A673 (cell line): ENCODE results near the gene SMIM10L1. TPM values are rescaled to one million over a fixed set of nuclear protein-coding genes. Genes with fewer than 3 reads are reported as not detected.

Experiments
- BruUV-seq: library from RNA; stranded (reverse); fragments of 400-500 nt; replicated peaks from 2 replicates; lab custom pipeline; 2021; lab: Mats Ljungman, UMichigan
- CTCF ChIA-PET: fragments of 300-600 bp; sonication (Branson Sonifier 250); formaldehyde crosslinking; loops from one replicate; lab custom pipeline; 2022; ENCODE audit warnings: antibody characterized with exemption; lab: Charles Lee
- POLR2A ChIA-PET: fragments of 300-600 bp; sonication (Branson Sonifier 250); formaldehyde crosslinking; loops from one replicate; lab custom pipeline; 2022; ENCODE audit warnings: antibody characterized with exemption; ENCODE audit not compliant: low non-redundant PET; lab: Charles Lee
- DNase-seq: peaks from one replicate; pipeline ENCODE4 v3.0.0-alpha.2; 2015; ENCODE audit warnings: low spot score
- H3K27ac ChIP-seq: fragments of 200-600 bp; sonication (generic); 2 replicates; pipeline ENCODE4 v1.5.1; 2016; ENCODE audit warnings: mixed run types, low read depth, mild to moderate bottlenecking, mixed read lengths, antibody characterized with exemption, low read length; ENCODE audit not compliant: poor library complexity, severe bottlenecking
- H3K27me3 ChIP-seq: fragments of 200-600 bp; sonication (generic); replicated peaks from 2 replicates; pipeline ENCODE4 v1.6.1; 2017; ENCODE audit warnings: mixed run types, low read depth, mild to moderate bottlenecking, mixed read lengths, antibody characterized with exemption, low read length; ENCODE audit not compliant: insufficient read depth, poor library complexity
- H3K36me3 ChIP-seq: fragments of 200-600 bp; sonication (generic); 2 replicates; pipeline ENCODE4 v1.6.1; 2016; ENCODE audit warnings: mixed run types, mild to moderate bottlenecking, mixed read lengths, antibody characterized with exemption, low read length; ENCODE audit not compliant: insufficient read depth, poor library complexity, severe bottlenecking
- H3K4me1 ChIP-seq: fragments of 200-600 bp; sonication (generic); 2 replicates; pipeline ENCODE4 v1.6.1; 2017; ENCODE audit warnings: mixed run types, mild to moderate bottlenecking, mixed read lengths, antibody characterized with exemption, low read length; ENCODE audit not compliant: insufficient read depth, poor library complexity, severe bottlenecking
- H3K4me3 ChIP-seq: fragments of 200-600 bp; sonication (generic); 2 replicates; pipeline ENCODE4 v1.5.1; 2016; ENCODE audit warnings: low read depth, mixed run types, mild to moderate bottlenecking, mixed read lengths, low read length; ENCODE audit not compliant: poor library complexity, severe bottlenecking
- H3K9me3 ChIP-seq: fragments of 200-600 bp; sonication (generic); 2 replicates; pipeline ENCODE4 v1.6.1; 2016; ENCODE audit warnings: mixed run types, low read depth, mild to moderate bottlenecking, mixed read lengths, antibody characterized with exemption, low read length; ENCODE audit not compliant: poor library complexity, severe bottlenecking
- EZH2 ChIP-seq: fragments of 200-600 bp; sonication (generic); IDR thresholded peaks from 2 replicates; pipeline ENCODE4 v1.6.1; 2017; ENCODE audit warnings: borderline replicate concordance, low read depth, mild to moderate bottlenecking, mixed read lengths, antibody characterized with exemption, low read length; ENCODE audit not compliant: poor library complexity, severe bottlenecking
- intact Hi-C: fragments of 100-400 bp; cut with micrococcal nuclease; formaldehyde crosslinking; loops from one replicate; pipeline ENCODE4 v1.10.0; 2022; ENCODE audit not compliant: unreplicated experiment
- total RNA-seq: library from RNA; stranded (reverse); gene quantifications from 2 replicates; pipeline ENCODE4 v1.2.3, GENCODE V29; 2021
- TF ChIP-seq, protein P1 (sequence below): fragments of 300-800, 200-600 bp; sonication (generic); conservative IDR thresholded peaks from 2 replicates; pipeline ENCODE4 v1.5.1; 2017; ENCODE audit warnings: low read depth, mild to moderate bottlenecking, antibody characterized with exemption, low read length, moderate library complexity, mixed read lengths

Gene SMIM10L1
- total RNA-seq, 1 experiment from 2014 or later = 15.7 TPM

- H3K27ac ChIP-seq = no peak overlapping the region
- DNase-seq = no peak
- BruUV-seq = no TSS peak
- ChIA-PET POLR2A (no interaction called here), CTCF (no interaction called here)
- H3K9me3 ChIP-seq = no peaks in the 10 kb centered on the region
- H3K4me3 ChIP-seq = no peak overlapping the region
- TF ChIP-seq, protein P1, sequence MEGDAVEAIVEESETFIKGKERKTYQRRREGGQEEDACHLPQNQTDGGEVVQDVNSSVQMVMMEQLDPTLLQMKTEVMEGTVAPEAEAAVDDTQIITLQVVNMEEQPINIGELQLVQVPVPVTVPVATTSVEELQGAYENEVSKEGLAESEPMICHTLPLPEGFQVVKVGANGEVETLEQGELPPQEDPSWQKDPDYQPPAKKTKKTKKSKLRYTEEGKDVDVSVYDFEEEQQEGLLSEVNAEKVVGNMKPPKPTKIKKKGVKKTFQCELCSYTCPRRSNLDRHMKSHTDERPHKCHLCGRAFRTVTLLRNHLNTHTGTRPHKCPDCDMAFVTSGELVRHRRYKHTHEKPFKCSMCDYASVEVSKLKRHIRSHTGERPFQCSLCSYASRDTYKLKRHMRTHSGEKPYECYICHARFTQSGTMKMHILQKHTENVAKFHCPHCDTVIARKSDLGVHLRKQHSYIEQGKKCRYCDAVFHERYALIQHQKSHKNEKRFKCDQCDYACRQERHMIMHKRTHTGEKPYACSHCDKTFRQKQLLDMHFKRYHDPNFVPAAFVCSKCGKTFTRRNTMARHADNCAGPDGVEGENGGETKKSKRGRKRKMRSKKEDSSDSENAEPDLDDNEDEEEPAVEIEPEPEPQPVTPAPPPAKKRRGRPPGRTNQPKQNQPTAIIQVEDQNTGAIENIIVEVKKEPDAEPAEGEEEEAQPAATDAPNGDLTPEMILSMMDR = no peak
- no peak for TF ChIP-seq EZH2
- intact Hi-C loops = no loop called here
- peaks cover 19% of the 10 kb centered on the region for H3K4me1 ChIP-seq
- H3K27me3 ChIP-seq = no peaks in the 10 kb centered on the region
- no peaks in the 10 kb centered on the region for H3K36me3 ChIP-seq
Observed at GRCh38 chr12:11204173-11204572, 33.2 kb downstream of the SMIM10L1 start.

DNA sequence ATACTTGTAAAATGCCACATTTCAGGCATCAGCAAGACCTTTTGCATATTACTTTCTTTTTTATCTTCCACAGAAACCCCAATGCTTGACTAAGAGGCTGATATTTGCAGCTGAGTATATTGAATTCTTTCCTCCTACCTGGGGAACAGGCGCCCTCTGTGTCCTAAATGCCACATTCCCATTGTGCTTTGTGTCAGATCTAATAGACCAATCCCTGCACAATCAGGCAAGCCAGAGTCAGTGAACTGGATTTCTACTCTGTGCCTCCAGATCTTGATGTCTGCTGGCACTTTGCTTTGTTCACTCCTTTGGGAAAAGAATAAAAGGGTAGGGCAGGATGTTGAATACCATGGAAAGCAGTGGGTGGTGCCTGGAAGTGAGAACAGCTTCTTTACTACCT is 38.1 kb downstream of the SMIM10L1 start:
- no peak for DNase-seq
- Histone ChIP-seq H3K27me3 (no peaks in the 10 kb centered on the region), H3K4me3 (no peak overlapping the region), H3K9me3 (no peaks in the 10 kb centered on the region), H3K4me1 (peaks cover 11% of the 10 kb centered on the region), H3K27ac (no peak overlapping the region), H3K36me3 (no peaks in the 10 kb centered on the region)
- TF ChIP-seq, protein P1 = no peak
- TF ChIP-seq EZH2 = no peak
- ChIA-PET POLR2A (no interaction called here), CTCF (interaction anchor here (2.1 kb wide), 1 partner anchor 10 kb away, joined by 6 read pairs; no protein-coding TSS in a partner anchor)
- BruUV-seq = no TSS peak
- intact Hi-C loops = no loop called here

Other genes with a start within 250 kb of the SMIM10L1 start
- gene PRH2, start 242.0 kb upstream of the SMIM10L1 start, total RNA-seq = not detected in 2 replicates
- gene TAS2R14, start 231.9 kb upstream of the SMIM10L1 start, total RNA-seq = 3.4 and 3.6 TPM in 2 replicates
- 1.6 and 2.7 TPM in 2 replicates for gene TAS2R50, start 184.3 kb upstream of the SMIM10L1 start, total RNA-seq
- 2.7 and 3.0 TPM in 2 replicates for gene TAS2R20, start 172.9 kb upstream of the SMIM10L1 start, total RNA-seq
- 4.8 and 5.2 TPM in 2 replicates for gene TAS2R19, start 148.6 kb upstream of the SMIM10L1 start, total RNA-seq
- 4.4 and 5.2 TPM in 2 replicates for gene TAS2R31, start 139.8 kb upstream of the SMIM10L1 start, total RNA-seq
- gene TAS2R46, start 108.9 kb upstream of the SMIM10L1 start, total RNA-seq = 2.2 and 3.1 TPM in 2 replicates
- 2.3 and 2.6 TPM in 2 replicates for gene TAS2R43, start 78.9 kb upstream of the SMIM10L1 start, total RNA-seq
- gene TAS2R30, start 36.5 kb upstream of the SMIM10L1 start, total RNA-seq = 3.5 and 3.7 TPM in 2 replicates
- gene TAS2R42, start 15.7 kb downstream of the SMIM10L1 start, total RNA-seq = not detected in 2 replicates
- gene PRB3, start 98.5 kb downstream of the SMIM10L1 start, total RNA-seq = not detected in 2 replicates
- gene PRB4, start 139.2 kb downstream of the SMIM10L1 start, total RNA-seq = not detected in 2 replicates
- gene PRB2, start 224.4 kb downstream of the SMIM10L1 start, total RNA-seq = not detected in 2 replicates